GM12892 (cell line): ENCODE measurements around the gene HOXC9.

ENCODE experiments used
- POLR2A ChIP-seq: IDR thresholded peaks from 2 replicates; pipeline ENCODE4 v1.6.1; 2011; ENCODE audit warnings: low read depth, low read length, control low read depth
- TAF1 ChIP-seq: IDR thresholded peaks from 2 replicates; pipeline ENCODE4 v1.6.1; 2011; ENCODE audit warnings: low read depth, mild to moderate bottlenecking, control low read depth, low read length, borderline replicate concordance

GRCh38 chr12:54034785-54035310 lies 34.9 kb downstream of the HOXC9 start:
- TF ChIP-seq POLR2A = no peak
- no peak for TF ChIP-seq TAF1
